GM21723 (cell line): ENCODE measurements around the gene TMEM95.
A peak's percentile ranks its signal among the peaks of the same experiment; 100 is the strongest.

Experiments used
- ATAC-seq: cut with Tn5 transposase; IDR thresholded peaks from one replicate; pipeline ENCODE4 v1.9.1; 2021; ENCODE audit warnings: mild to moderate bottlenecking, moderate library complexity; ENCODE audit not compliant: unreplicated experiment

The TMEM95 gene

DNA sequence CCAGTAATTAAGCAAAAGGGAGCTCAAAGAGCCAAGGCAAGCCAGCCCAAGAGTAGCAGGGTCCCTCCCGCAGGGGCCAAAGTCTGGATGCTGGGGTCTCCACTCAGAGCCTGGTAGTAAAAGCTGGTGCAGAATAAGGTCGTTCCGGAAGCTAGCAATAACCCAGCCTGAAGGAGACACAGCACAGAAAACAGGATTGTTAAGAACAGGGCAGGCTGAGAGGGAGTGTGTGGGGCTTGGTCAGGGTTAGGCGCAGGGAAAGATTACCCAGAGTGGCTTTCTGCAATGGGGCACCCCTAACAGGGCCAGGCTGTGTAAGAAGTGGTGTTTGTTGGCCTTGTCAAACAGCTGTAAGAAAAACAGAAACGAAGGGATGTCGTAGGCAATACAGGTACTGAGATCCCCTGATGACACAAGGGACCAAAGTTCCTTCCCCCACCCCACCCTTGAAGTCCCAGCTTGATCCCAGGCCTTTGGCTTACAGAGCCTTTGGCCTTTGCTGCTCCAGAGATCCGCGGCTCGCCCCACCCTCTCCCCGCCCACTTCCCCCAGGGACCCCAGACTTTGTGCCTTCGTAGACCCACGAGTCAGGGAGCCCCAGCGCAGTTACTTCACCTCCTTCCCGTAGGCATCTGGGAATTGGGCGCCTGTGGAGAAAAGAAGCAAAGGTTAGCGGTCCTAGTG lies 48.2 kb downstream of the TMEM95 start:
- no peak for ATAC-seq

DNA sequence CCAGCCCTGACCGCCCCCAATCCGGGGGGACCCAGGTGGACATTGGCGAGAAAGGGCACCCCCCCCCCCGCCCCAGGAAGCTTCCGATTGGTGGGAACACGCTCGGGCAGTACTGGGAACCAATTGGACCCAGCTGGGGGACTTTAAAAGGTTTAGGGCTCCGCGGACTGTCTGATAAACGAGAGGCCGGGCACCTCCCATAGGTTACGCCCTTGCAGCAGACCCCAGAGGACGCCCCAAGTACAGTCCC lies 48.7 kb downstream of the TMEM95 start:
- ATAC-seq: peak; percentile 15

DNA sequence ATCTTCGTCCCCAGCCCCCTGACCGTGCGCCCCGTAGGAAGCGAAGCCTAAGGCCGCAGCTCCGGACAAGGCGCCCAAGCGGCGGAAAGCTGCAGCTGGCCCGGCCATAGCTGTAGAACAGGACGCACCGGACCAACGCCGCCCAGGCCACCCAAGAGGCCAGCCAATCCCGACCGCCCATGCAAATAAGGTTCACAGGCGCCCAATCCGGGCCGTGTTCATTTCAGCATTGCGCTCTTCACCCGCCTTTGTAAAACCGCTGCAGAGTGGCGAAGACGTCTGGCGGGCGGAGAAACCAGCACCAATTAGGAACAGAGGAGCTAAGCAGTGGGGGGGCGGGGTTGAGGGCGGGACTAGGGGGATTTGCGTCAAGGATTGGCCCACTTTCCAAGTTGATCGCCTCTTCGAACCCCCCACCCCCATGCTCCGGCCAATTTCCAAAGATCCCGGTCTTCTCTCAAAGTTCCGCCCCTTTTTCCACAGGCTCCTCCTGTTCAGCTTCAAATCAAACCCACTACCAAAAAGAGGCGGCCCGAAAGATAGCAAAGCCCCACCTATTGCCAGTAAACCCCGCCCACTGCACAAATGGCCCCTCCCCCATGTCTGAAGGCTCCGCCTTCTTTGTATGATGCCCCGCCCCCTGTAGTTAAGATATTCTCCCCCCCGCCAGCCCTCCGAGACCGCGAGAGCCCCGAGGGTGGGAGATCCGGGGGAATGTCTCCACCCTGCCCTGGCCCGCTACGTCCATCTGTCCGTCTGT lies 49.2 kb downstream of the TMEM95 start, which contains the start of gene TMEM256:
TSS of gene TMEM256 (minus strand) at position 121 of the 760 bp plus-strand sequence. CDS start at position 108, 13 bp downstream.
- ATAC-seq: peak; percentile 91

DNA sequence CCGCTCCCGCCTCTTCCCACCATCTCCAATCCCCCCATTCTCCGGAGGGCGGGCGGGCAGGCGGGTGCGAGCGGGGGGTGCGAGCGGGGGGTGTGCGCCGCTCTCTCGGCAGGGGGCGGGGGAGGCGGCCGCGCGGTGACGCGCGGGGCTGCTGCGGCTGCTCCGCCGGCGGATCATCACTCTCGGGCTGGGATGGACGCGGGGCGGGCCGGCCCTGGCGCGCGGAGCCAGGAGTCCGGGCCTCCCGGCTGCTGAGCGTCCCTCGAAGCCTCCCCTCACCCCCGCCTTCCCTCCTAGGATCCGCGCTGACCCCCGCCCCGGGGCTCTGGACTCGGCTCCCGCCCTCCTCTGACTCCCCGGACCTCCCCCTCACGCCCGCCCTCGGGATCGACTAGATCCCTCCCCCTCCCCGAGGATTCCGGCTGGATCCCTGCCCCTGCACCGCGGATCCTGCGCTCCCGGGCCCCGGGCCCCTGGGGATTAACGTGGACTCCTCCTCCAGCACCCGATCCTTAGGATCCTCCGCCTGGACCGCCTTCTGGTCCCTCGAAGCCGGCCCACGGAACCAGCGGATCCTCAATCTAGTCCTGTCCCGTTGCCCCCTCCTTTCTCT lies 49.9 kb downstream of the TMEM95 start:
- ATAC-seq: peak; percentile 25

DNA sequence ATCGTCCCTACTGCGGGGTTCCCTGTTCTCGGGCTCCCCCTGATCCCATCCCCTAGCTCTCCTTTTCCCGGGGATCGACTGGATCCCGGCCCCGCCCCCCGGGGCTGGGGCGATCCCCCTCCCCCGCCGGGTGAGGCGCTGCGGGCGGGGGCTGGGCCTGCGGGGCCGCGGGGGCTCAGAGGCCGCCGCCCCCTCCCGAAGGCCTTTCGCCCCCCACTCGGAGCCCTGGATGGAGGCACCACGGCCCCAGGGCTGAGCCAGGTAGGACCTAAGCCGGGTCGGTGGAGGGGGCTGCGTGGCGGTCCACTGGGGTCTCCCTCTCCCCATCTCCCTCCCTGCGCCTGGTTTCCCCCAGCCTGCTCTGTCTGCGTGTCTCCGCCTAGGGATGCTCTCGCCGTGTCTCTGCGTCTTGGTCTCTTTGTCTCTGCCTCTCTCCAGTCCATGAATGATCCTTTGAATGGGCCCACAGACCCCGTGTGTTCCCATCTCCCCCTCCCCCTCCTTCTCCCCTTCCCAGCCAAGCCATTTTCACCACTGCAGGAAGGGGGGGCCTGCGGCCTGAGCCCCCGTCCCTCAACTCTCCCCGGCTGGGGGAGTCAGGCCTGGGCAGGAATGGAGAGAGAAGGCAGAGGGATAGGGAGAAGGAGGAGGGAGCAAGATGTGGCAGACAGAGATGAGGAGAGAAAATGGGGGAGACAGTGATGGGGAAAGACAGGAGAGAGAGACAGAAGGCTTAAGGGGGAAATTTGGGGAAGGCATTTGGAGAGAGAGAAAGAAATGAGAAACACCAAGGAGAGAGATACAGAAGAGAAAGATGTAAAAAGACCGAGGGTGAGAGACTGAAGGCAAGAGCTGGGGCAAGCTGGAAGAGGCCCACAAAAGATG lies 50.6 kb downstream of the TMEM95 start:
- no peak for ATAC-seq

DNA sequence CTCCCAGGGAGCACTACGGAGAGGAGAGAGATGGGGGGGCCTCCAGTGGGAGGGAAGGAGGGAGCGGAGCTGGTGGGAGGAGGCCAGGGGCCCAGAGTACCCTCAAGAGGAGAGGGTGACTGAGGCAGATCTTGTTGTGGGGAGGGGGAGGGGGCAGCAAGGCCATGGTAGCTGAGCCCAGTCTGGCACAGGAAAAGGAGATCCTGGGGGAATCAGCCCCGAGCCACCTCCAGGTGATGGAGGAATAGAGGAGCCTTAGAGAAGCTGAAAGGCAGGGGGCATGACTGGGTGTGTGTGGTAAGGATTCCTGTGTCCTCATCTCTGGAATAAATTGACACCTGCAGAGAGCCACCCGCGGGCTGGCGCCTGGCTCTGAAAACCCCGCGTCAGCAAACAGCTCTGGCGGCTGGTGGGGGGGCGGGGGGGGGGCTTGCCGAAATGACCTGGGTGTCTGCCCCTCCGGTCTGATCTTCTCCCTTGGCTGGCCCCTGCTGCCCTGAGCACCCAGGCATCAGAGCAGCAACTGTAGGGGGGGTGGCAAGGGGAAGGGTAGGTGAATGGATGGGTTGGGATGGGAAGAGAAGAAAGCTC lies 51.4 kb downstream of the TMEM95 start:
- no peak for ATAC-seq
